Skeletal muscle tissue (tissue), 4 donors: Measurements from ENCODE around the gene LACTBL1. TPM values are rescaled to one million over a fixed set of nuclear protein-coding genes. Genes with fewer than 3 reads are reported as not detected.

Experiments
- H3K27ac ChIP-seq: one replicate; pipeline ENCODE4 v1.7.0; 2013; ENCODE audit warnings: mild to moderate bottlenecking, low read depth, low read length, inconsistent platforms
- H3K27me3 ChIP-seq, 3 donors: one replicate each; pipeline ENCODE4 v1.7.0; 2013; ENCODE audit warnings: low read length in 3 of 3; ENCODE audit not compliant: control insufficient read depth in 3 of 3, insufficient read depth in 3 of 3
- H3K36me3 ChIP-seq, 3 donors: one replicate each; pipeline ENCODE4 v1.7.0; 2013; ENCODE audit warnings: low read length in 3 of 3; ENCODE audit not compliant: control insufficient read depth in 3 of 3, insufficient read depth in 3 of 3
- H3K4me1 ChIP-seq, 3 donors: one replicate each; pipeline ENCODE4 v1.7.0; 2013; ENCODE audit warnings: low read length in 3 of 3, mild to moderate bottlenecking in 3 of 3; ENCODE audit not compliant: control insufficient read depth in 3 of 3, insufficient read depth in 3 of 3
- H3K4me3 ChIP-seq, 3 donors: one replicate each; pipeline ENCODE4 v1.7.0; 2013; ENCODE audit warnings: low read length in 3 of 3
- H3K9ac ChIP-seq, 3 donors: one replicate each; pipeline ENCODE4 v1.7.0; 2013; ENCODE audit warnings: low read length in 3 of 3, mild to moderate bottlenecking in 3 of 3, moderate library complexity in 2 of 3, low read depth in 1 of 3
- H3K9me3 ChIP-seq, 3 donors: one replicate each; pipeline ENCODE4 v1.7.0; 2013; ENCODE audit warnings: low read length in 3 of 3; ENCODE audit not compliant: control insufficient read depth in 3 of 3
- total RNA-seq: library from RNA; depleted of rRNA; stranded (reverse); fragments of >200 nt; gene quantifications from one replicate; pipeline ENCODE4 v1.2.3, GENCODE V29; 2014
- donor health status: Osteomylitis.

Gene LACTBL1
- total RNA-seq, 1 donor from 2014 or later = not detected

DNA sequence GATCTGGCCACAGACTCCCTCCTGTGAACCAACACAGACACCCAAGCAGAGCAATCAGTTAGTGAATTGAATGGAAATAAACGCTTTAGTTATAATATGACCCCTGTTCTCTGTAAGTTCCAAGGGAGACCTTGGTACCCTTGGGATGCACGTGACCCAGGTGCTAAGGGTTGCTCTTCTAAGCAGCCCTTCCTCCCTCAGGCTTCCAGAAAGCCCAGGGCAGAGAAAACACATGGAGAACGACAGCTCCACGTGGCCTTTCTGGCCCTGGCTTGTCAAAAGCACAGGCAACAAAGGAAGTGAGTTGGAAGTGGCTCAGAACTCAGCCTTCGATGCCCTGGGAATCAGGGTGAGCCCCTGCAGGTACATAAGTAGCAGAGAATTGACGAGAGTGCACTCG, 57.4 kb downstream of the LACTBL1 start:
- Histone ChIP-seq H3K36me3 (no peaks in the 10 kb centered on the region), H3K4me1 (peaks cover 0 to 2% (median 0%) of the 10 kb centered on the region in 3 donors), H3K4me3 (no peak overlapping the region), H3K27ac (no peak overlapping the region), H3K27me3 (peaks cover 15 to 44% (median 30%) of the 10 kb centered on the region in 3 donors), H3K9ac (no peak overlapping the region), H3K9me3 (no peaks in the 10 kb centered on the region)

DNA sequence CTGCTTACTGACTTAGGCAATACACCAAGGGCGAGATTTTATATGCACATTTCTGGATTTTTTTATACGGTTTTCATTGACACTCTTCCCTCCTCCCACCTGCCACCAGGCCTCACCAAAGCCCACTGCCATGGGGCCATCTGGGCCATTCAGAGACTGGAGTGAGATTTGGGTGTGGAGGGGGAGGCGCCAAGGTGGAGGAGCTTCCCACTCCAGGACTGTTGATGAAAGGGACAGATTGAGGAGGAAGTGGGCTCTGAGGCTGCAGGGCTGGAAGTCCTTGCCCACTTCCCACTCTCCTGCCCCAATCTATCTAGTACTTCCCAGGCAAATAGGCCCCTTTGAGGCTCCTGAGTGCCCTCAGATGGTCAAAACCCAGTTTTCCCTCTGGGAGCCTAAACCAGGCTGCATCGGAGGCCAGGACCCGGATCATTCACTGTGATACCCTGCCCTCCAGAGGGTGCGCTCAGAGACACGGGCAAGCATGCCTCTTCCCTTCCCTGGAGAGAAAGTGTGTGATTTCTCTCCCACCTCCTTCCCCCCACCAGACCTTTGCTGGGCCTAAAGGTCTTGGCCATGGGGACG, 57.9 kb downstream of the LACTBL1 start:
- H3K36me3 ChIP-seq = no peaks in the 10 kb centered on the region
- peaks cover 15 to 46% (median 30%) of the 10 kb centered on the region in 3 donors for H3K27me3 ChIP-seq
- no peaks in the 10 kb centered on the region for H3K9me3 ChIP-seq
- no peak overlapping the region for H3K9ac ChIP-seq
- peaks cover 0 to 2% (median 0%) of the 10 kb centered on the region in 3 donors for H3K4me1 ChIP-seq
- H3K4me3 ChIP-seq = no peak overlapping the region
- H3K27ac ChIP-seq = no peak overlapping the region

DNA sequence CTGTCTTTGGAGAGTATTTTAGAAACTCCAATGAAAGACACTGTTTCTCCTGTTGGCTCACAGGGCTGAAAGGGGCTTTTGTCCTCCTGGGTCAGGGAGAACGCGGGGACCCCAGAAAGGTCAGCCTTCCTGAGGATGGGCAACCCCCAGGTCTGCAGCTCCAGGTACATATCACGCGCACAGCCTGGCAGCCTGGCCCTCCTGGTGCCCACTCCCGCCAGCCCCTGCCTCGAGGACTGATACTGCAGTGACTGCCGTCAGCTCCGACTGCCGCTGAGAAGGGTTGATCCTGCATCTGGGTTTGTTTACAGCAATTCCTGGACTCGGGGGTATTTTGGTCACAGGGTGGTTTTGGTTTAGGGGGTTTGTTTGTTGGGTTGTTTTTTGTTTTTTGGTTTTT, 58.5 kb downstream of the LACTBL1 start:
- Histone ChIP-seq H3K27ac (no peak overlapping the region), H3K9ac (no peak overlapping the region), H3K9me3 (no peaks in the 10 kb centered on the region), H3K4me1 (peaks cover 0 to 2% (median 0%) of the 10 kb centered on the region in 3 donors), H3K36me3 (no peaks in the 10 kb centered on the region), H3K4me3 (no peak overlapping the region), H3K27me3 (peaks cover 15 to 52% (median 30%) of the 10 kb centered on the region in 3 donors)

DNA sequence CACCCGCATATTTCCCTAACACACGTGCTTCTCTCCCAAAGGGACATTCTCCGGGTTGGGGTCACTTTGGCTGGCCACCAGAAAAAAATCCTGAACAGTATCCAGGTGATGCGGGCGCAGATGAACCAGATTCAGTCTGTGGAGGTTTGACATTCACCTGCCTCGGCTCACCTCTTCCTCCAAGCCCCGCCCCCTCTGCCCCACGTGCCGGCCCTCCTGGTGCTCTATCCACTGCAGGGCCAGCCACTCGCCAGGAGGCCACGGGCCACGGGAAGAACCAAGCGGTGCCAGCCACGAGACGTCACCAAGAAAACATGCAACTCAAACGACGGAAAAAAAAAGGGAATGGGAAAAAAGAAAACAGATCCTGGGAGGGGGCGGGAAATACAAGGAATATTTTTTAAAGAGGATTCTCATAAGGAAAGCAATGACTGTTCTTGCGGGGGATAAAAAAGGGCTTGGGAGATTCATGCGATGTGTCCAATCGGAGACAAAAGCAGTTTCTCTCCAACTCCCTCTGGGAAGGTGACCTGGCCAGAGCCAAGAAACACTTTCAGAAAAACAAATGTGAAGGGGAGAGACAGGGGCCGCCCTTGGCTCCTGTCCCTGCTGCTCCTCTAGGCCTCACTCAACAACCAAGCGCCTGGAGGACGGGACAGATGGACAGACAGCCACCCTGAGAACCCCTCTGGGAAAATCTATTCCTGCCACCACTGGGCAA, 59.1 kb downstream of the LACTBL1 start:
- no peak overlapping the region for H3K9ac ChIP-seq
- peaks cover 0 to 2% (median 0%) of the 10 kb centered on the region in 3 donors for H3K4me1 ChIP-seq
- no peaks in the 10 kb centered on the region for H3K36me3 ChIP-seq
- no peak overlapping the region for H3K27ac ChIP-seq
- H3K27me3 ChIP-seq = peaks cover 15 to 52% (median 30%) of the 10 kb centered on the region in 3 donors
- no peaks in the 10 kb centered on the region for H3K9me3 ChIP-seq
- H3K4me3 ChIP-seq = no peak overlapping the region

DNA sequence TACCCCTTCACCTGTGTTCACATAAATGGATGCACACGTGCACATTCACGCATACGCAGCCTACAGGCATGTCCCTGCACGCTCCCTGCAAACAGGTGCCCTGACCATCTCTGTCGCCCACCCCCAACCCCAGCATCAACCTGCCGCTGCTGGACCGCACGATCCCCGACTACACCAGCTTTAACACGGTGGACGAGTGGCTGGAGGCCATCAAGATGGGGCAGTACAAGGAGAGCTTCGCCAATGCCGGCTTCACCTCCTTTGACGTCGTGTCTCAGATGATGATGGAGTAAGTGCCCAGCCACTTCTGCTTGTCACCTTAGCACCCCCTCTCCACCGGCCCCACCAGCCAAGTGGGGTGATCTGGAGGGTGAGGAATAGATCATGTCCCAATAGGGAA, 60.4 kb downstream of the LACTBL1 start:
- Histone ChIP-seq H3K9me3 (no peaks in the 10 kb centered on the region), H3K27ac (no peak overlapping the region), H3K4me1 (peaks cover 0 to 2% (median 0%) of the 10 kb centered on the region in 3 donors), H3K36me3 (no peaks in the 10 kb centered on the region), H3K9ac (no peak overlapping the region), H3K27me3 (peaks cover 11 to 45% (median 25%) of the 10 kb centered on the region in 3 donors), H3K4me3 (no peak overlapping the region)

DNA sequence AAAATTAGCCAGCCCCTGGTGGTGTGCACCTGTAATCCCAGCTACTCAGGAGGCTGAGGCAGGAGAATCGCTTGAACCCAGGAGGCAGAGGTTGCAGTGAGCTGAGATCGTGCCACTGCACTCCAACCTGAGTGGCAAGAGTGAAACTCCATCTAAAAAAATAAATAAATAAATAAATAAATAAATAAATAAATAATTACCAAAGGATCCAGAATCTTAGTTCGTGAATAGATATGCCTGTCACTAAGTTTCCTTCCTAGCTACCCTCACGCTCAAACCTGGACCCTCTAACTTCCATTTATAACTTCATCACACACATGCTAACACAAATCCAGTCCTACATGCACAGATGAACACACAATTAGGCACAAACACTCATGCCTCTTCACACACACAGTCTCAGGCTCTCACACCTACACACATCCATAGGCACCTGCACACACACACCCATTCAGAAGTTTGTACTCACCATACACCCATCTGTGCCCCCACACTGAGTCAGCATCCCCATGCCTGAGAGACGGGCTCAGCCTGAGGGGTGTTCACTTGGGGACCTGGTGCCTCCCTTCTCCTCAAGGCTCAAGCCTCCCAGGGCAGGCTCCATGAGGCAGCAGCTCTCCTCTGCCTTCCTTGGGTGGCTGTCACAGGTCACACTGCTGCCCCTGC, 61.5 kb downstream of the LACTBL1 start:
- Histone ChIP-seq H3K4me1 (no peaks in the 10 kb centered on the region), H3K9me3 (no peaks in the 10 kb centered on the region), H3K27me3 (peaks cover 11 to 34% (median 19%) of the 10 kb centered on the region in 3 donors)

DNA sequence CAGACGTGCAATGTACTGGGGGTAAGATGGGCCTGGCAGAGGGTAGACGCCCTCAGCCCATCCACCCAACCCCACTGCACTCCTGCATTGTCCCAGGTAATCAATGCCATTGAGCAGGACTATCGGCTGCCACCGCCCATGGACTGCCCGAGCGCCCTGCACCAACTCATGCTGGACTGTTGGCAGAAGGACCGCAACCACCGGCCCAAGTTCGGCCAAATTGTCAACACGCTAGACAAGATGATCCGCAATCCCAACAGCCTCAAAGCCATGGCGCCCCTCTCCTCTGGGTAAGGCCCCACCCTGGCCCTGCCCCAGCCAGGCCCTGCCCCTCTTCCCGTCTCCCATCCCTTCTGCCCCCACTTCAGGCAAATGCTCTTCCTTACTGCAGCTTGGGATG, 62.4 kb downstream of the LACTBL1 start:
- Histone ChIP-seq H3K27ac (no peak overlapping the region), H3K36me3 (no peaks in the 10 kb centered on the region), H3K4me3 (no peak overlapping the region), H3K9ac (no peak overlapping the region), H3K27me3 (peaks cover 4 to 26% (median 13%) of the 10 kb centered on the region in 3 donors), H3K9me3 (no peaks in the 10 kb centered on the region), H3K4me1 (no peaks in the 10 kb centered on the region)

More for the DNA sequence above, 61.5 kb downstream of the LACTBL1 start:
- H3K4me3 ChIP-seq = no peak overlapping the region
- H3K9ac ChIP-seq = no peak overlapping the region
- H3K27ac ChIP-seq = no peak overlapping the region
- no peaks in the 10 kb centered on the region for H3K36me3 ChIP-seq

DNA sequence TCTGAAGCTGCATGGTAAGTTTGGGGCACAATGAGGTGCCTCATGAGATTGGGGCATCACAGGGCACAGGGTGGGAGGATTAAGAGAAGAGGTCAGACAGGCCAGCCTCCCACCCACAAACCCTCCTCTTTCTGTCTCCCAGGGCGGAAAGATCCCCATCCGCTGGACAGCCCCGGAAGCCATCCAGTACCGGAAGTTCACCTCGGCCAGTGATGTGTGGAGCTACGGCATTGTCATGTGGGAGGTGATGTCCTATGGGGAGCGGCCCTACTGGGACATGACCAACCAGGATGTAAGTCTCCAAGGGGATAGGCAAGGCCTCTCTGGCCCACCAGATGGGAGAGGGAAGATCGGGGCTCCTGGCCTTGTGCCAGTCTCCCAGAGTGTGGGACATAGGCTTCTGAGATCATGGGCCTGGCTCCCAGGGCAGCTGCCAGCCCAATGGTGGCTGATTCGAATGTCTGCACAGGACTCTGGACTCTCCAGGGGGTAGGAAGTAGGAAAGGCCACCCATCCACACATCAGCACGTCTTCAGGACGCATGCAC, 63.7 kb downstream of the LACTBL1 start:
- Histone ChIP-seq H3K27me3 (peaks cover 4 to 18% (median 9%) of the 10 kb centered on the region in 3 donors), H3K9ac (no peak overlapping the region), H3K36me3 (no peaks in the 10 kb centered on the region), H3K27ac (no peak overlapping the region), H3K9me3 (no peaks in the 10 kb centered on the region), H3K4me1 (no peaks in the 10 kb centered on the region), H3K4me3 (no peak overlapping the region)

DNA sequence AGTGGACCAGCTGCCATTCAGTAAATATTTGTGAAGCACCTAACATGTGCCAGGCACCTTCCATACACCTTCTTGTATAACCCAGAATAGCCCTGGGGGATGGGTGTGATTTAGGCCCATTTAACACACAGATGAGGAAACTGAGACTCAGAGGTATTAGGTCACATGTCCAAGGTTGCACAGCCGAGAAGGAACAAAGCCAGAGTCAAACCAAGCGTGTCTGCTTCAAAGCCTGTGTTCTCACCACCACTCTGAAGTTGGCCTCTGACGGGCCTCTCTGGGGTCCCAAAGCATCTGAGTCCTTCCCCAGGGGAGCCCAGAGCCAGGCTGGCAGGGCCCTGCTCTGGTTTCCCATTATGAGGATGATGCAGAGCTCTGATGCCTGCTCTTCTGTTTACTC, 65.1 kb downstream of the LACTBL1 start:
- Histone ChIP-seq H3K9ac (no peak overlapping the region), H3K9me3 (no peaks in the 10 kb centered on the region), H3K27me3 (peaks cover 3 to 17% (median 4%) of the 10 kb centered on the region in 3 donors), H3K36me3 (no peaks in the 10 kb centered on the region), H3K4me1 (no peaks in the 10 kb centered on the region), H3K4me3 (no peak overlapping the region), H3K27ac (no peak overlapping the region)

DNA sequence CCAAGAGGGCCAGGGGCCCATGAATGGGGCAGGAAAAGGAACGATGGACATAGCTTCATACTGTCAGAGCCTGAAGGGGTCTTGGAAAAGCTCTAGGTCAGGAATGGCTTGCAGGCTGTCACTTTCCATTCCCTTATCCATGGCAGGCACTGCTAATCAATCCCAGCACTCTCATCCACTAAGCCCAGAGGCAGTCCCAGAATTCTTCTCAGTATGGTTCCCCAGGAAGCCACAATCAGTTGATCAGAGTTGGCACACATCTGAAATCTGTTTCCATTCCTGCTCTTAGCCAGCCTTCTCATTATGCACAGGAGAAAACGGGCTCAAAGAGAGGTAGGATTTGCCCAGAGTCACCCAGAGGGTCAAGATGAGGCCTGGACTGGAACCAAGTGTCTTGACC, 65.7 kb downstream of the LACTBL1 start:
- no peak overlapping the region for H3K4me3 ChIP-seq
- H3K27ac ChIP-seq = no peak overlapping the region
- no peaks in the 10 kb centered on the region for H3K9me3 ChIP-seq
- no peaks in the 10 kb centered on the region for H3K36me3 ChIP-seq
- H3K9ac ChIP-seq = no peak overlapping the region
- H3K27me3 ChIP-seq = peaks cover 3 to 12% (median 4%) of the 10 kb centered on the region in 3 donors
- no peaks in the 10 kb centered on the region for H3K4me1 ChIP-seq
